OCI-LY7 (cell line): ENCODE data around the gene TMEM250.

ENCODE experiments used
- EZH2phosphoT487 ChIP-seq: fragments of 200-600 bp; sonication (generic); IDR thresholded peaks from 2 replicates; pipeline ENCODE4 v1.6.1; 2018; ENCODE audit warnings: low read depth, borderline replicate concordance, mild to moderate bottlenecking, mixed run types, antibody characterized with exemption, low read length, moderate library complexity, mixed read lengths
- TF ChIP-seq, protein P1 (sequence below): fragments of 200-600 bp; sonication (generic); conservative IDR thresholded peaks from 2 replicates; pipeline ENCODE4 v1.5.1; 2014; ENCODE audit warnings: mild to moderate bottlenecking, antibody characterized with exemption, low read length, moderate library complexity, mixed read lengths

GRCh38 chr9:136096505-136097001 is 22.1 kb downstream of the TMEM250 start:
- TF ChIP-seq, protein P1, sequence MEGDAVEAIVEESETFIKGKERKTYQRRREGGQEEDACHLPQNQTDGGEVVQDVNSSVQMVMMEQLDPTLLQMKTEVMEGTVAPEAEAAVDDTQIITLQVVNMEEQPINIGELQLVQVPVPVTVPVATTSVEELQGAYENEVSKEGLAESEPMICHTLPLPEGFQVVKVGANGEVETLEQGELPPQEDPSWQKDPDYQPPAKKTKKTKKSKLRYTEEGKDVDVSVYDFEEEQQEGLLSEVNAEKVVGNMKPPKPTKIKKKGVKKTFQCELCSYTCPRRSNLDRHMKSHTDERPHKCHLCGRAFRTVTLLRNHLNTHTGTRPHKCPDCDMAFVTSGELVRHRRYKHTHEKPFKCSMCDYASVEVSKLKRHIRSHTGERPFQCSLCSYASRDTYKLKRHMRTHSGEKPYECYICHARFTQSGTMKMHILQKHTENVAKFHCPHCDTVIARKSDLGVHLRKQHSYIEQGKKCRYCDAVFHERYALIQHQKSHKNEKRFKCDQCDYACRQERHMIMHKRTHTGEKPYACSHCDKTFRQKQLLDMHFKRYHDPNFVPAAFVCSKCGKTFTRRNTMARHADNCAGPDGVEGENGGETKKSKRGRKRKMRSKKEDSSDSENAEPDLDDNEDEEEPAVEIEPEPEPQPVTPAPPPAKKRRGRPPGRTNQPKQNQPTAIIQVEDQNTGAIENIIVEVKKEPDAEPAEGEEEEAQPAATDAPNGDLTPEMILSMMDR: no peak
- no peak for TF ChIP-seq EZH2phosphoT487
